K562 (cell line): ENCODE data around the gene ATP6V1G2. TPM values are rescaled to one million over a fixed set of nuclear protein-coding genes. Genes with fewer than 3 reads are reported as not detected.

Experiments used
- BDP1 ChIP-seq: IDR thresholded peaks from 3 replicates; pipeline ENCODE4 v1.6.1; 2011; ENCODE audit not compliant: insufficient read length, insufficient read depth
- CBFA2T3 ChIP-seq: fragments of 450-650 bp; IDR thresholded peaks from 2 replicates; pipeline ENCODE4 v1.6.1; 2017
- CBX3 ChIP-seq, 2 experiments: IDR thresholded peaks; 1 replicate in 1 of 2; 2 replicates in 1 of 2; pipeline ENCODE4 v1.6.1; 2012; ENCODE audit warnings: inconsistent platforms in 2 of 2, low read length in 2 of 2, borderline replicate concordance in 1 of 2, control low read depth in 1 of 2
- FOXJ2 ChIP-seq: fragments of 200-800 bp; sonication (Bioruptor generic); IDR thresholded peaks from 2 replicates; pipeline ENCODE4 v1.6.1; 2016; ENCODE audit warnings: missing genetic modification characterization, missing compliant biosample characterization
- FUS ChIP-seq: fragments of 200-400 bp; formaldehyde crosslinking; optimal IDR thresholded peaks from 2 replicates; pipeline ENCODE3; 2017; ENCODE audit warnings: low read depth, low read length
- LEF1 ChIP-seq: fragments of 450-650 bp; IDR thresholded peaks from 2 replicates; pipeline ENCODE4 v1.6.1; 2016; ENCODE audit warnings: mild to moderate bottlenecking
- MXI1 ChIP-seq: IDR thresholded peaks from 2 replicates; pipeline ENCODE4 v1.6.1; 2011; ENCODE audit warnings: low read depth, mild to moderate bottlenecking, improper control_type of control experiment, low read length
- NCOA2 ChIP-seq, 2 experiments: fragments of 450-650 bp; IDR thresholded peaks; 2 replicates each; pipeline ENCODE4 v1.6.1; 2018; ENCODE audit warnings: mild to moderate bottlenecking in 2 of 2, moderate library complexity in 1 of 2; ENCODE audit not compliant: partially characterized antibody in 2 of 2
- NFXL1 ChIP-seq: fragments of 450-650 bp; formaldehyde crosslinking; IDR thresholded peaks from 2 replicates; pipeline ENCODE4 v1.4.0; 2021; ENCODE audit warnings: mild to moderate bottlenecking
- POLR2G ChIP-seq: fragments of 200-400 bp; formaldehyde crosslinking; IDR thresholded peaks from 2 replicates; pipeline ENCODE4 v1.6.1; 2017; ENCODE audit warnings: low read depth, mild to moderate bottlenecking, antibody characterized with exemption, low read length, moderate library complexity
- PPARD ChIP-seq: fragments of 250-450 bp; sonication (Bioruptor Pico); IDR thresholded peaks from 2 replicates; pipeline ENCODE4 v1.8.0; 2022; ENCODE audit warnings: inconsistent platforms, mild to moderate bottlenecking, moderate library complexity
- TCF3 ChIP-seq: sonication (generic); formaldehyde crosslinking; IDR thresholded peaks from 2 replicates; pipeline ENCODE4 v1.4.0; 2020; ENCODE audit warnings: mild to moderate bottlenecking, missing genetic modification reagents
- ZBED1 ChIP-seq: IDR thresholded peaks from 2 replicates; pipeline ENCODE4 v1.6.1; 2014
- ZNF146 ChIP-seq: IDR thresholded peaks from one replicate; pipeline ENCODE4 v1.6.1; 2018; ENCODE audit warnings: missing compliant biosample characterization; ENCODE audit not compliant: unreplicated experiment
- ZNF589 ChIP-seq: fragments of 200-800 bp; sonication (Bioruptor generic); IDR thresholded peaks from 2 replicates; pipeline ENCODE4 v1.6.1; 2016; ENCODE audit warnings: low read depth, missing genetic modification characterization, missing compliant biosample characterization
- ZNF639 ChIP-seq, 2 experiments: fragments of 200-800 bp in 1 of 2; sonication (Bioruptor generic) in 1 of 2; sonication (generic) in 1 of 2; formaldehyde crosslinking in 1 of 2; IDR thresholded peaks in 1 of 2; conservative IDR thresholded peaks in 1 of 2; 2 replicates each; pipeline versions ENCODE4 v1.5.0 to v1.6.1; 2016 to 2020; ENCODE audit warnings: missing compliant biosample characterization in 1 of 2, missing genetic modification characterization in 1 of 2, missing genetic modification reagents in 1 of 2
- ZNF668 ChIP-seq: fragments of 250-450 bp; sonication (Bioruptor Pico); IDR thresholded peaks from 2 replicates; pipeline ENCODE4 v1.8.0; 2022; ENCODE audit warnings: mild to moderate bottlenecking, inconsistent platforms
- ZNF707 ChIP-seq: fragments of 250-450 bp; sonication (Bioruptor Pico); conservative IDR thresholded peaks from 2 replicates; pipeline ENCODE4 v1.8.0; 2022; ENCODE audit warnings: inconsistent platforms, mild to moderate bottlenecking, moderate library complexity
- ZNF766 ChIP-seq: fragments of 200-800 bp; sonication (Bioruptor generic); conservative IDR thresholded peaks from 2 replicates; pipeline ENCODE4 v1.6.1; 2016; ENCODE audit warnings: missing genetic modification characterization, missing compliant biosample characterization
- polyA plus RNA-seq, 8 experiments: library from polyadenylated mRNA; depleted of rRNA in 4 of 8; stranded (reverse) in 5 of 8; unstranded in 3 of 8; fragments of >200 nt; fragmentation: Nextera tagmentation in 2 of 8; fragmentation: Illumina TruSeq in 1 of 8; extraction: Ambion mirVana in 2 of 8; extraction: Trizol in 1 of 8; gene quantifications; 2 replicates each; pipeline versions ENCODE4 v1.2.1 to v1.2.3, GENCODE V29; 2011 to 2014; ENCODE audit warnings: inconsistent platforms in 1 of 8, missing spikeins in 1 of 8
- total RNA-seq, 7 experiments: library from RNA; depleted of rRNA in 6 of 7; stranded (reverse); fragments of >200 nt in 6 of 7; fragmentation: Illumina TruSeq in 2 of 7; extraction: Trizol in 2 of 7; gene quantifications; 2 replicates each; pipeline versions ENCODE4 v1.2.1 to v1.2.3, GENCODE V29; 2011 to 2021; ENCODE audit warnings: low replicate concordance in 1 of 7
- TF ChIP-seq, protein P1 (sequence below): sonication (generic); formaldehyde crosslinking; IDR thresholded peaks from 2 replicates; pipeline ENCODE4 v1.8.0; 2022; ENCODE audit warnings: mild to moderate bottlenecking, missing genetic modification reagents
- TF ChIP-seq, protein P2 (sequence below): sonication (generic); formaldehyde crosslinking; IDR thresholded peaks from 2 replicates; pipeline ENCODE4 v1.8.0; 2022; ENCODE audit warnings: mild to moderate bottlenecking, missing genetic modification reagents, borderline replicate concordance

The ATP6V1G2 gene
- total and polyA plus RNA-seq, 9 of the 15 experiments (the other 6 are each of a cell fraction or from before 2014, with no cell fraction given), result 0.14 to 1.5 (median 0.33) TPM

GRCh38 chr6:31558631-31559500 lies 12.5 kb upstream of the ATP6V1G2 start (continued):
- TF ChIP-seq BDP1 (no peak), CBFA2T3 (peak; percentile 43; the same call in 1 of the 2 replicates), PPARD (CRISPR knock-in tag) (no peak), ZNF766 (no peak), ZBED1 (no peak), CBX3 (IDR thresholded peaks at IDR 0.05; ENCODE audit: borderline replicate concordance in 1 of 2, low read length in 2 of 2) (no peak), ZNF146 (no peak), ZNF639 (CRISPR knock-in tag; conservative IDR thresholded peaks at IDR 0.05 in 1 of 2, IDR thresholded peaks at IDR 0.05 in 1 of 2) (peak in 1 of 2 experiments; percentile 44; a peak in 1 of 4 replicates), ZNF668 (CRISPR knock-in tag) (no peak), FUS (no peak), ZNF589 (peak; percentile 47; the same call in 1 of the 2 replicates), ZNF707 (CRISPR knock-in tag) (no peak), LEF1 (peak; percentile 82), MXI1 (no peak), TCF3 (CRISPR knock-in tag) (no peak), NFXL1 (CRISPR knock-in tag) (no peak), POLR2G (no peak), NCOA2 (IDR thresholded peaks at IDR 0.05; ENCODE audit: partially characterized antibody in 2 of 2) (no peak), FOXJ2 (no peak)
- TF ChIP-seq, protein P1, sequence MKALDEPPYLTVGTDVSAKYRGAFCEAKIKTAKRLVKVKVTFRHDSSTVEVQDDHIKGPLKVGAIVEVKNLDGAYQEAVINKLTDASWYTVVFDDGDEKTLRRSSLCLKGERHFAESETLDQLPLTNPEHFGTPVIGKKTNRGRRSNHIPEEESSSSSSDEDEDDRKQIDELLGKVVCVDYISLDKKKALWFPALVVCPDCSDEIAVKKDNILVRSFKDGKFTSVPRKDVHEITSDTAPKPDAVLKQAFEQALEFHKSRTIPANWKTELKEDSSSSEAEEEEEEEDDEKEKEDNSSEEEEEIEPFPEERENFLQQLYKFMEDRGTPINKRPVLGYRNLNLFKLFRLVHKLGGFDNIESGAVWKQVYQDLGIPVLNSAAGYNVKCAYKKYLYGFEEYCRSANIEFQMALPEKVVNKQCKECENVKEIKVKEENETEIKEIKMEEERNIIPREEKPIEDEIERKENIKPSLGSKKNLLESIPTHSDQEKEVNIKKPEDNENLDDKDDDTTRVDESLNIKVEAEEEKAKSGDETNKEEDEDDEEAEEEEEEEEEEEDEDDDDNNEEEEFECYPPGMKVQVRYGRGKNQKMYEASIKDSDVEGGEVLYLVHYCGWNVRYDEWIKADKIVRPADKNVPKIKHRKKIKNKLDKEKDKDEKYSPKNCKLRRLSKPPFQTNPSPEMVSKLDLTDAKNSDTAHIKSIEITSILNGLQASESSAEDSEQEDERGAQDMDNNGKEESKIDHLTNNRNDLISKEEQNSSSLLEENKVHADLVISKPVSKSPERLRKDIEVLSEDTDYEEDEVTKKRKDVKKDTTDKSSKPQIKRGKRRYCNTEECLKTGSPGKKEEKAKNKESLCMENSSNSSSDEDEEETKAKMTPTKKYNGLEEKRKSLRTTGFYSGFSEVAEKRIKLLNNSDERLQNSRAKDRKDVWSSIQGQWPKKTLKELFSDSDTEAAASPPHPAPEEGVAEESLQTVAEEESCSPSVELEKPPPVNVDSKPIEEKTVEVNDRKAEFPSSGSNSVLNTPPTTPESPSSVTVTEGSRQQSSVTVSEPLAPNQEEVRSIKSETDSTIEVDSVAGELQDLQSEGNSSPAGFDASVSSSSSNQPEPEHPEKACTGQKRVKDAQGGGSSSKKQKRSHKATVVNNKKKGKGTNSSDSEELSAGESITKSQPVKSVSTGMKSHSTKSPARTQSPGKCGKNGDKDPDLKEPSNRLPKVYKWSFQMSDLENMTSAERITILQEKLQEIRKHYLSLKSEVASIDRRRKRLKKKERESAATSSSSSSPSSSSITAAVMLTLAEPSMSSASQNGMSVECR, result no peak
- TF ChIP-seq, protein P2, sequence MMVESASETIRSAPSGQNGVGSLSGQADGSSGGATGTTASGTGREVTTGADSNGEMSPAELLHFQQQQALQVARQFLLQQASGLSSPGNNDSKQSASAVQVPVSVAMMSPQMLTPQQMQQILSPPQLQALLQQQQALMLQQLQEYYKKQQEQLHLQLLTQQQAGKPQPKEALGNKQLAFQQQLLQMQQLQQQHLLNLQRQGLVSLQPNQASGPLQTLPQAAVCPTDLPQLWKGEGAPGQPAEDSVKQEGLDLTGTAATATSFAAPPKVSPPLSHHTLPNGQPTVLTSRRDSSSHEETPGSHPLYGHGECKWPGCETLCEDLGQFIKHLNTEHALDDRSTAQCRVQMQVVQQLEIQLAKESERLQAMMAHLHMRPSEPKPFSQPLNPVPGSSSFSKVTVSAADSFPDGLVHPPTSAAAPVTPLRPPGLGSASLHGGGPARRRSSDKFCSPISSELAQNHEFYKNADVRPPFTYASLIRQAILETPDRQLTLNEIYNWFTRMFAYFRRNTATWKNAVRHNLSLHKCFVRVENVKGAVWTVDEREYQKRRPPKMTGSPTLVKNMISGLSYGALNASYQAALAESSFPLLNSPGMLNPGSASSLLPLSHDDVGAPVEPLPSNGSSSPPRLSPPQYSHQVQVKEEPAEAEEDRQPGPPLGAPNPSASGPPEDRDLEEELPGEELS, result no peak
